B cell (primary cell): ENCODE results near the gene SLC13A2. TPM values are rescaled to one million over a fixed set of nuclear protein-coding genes. Genes with fewer than 3 reads are reported as not detected.

Experiments
- ATAC-seq: fragments of 200-7000 bp; cut with Tn5 transposase; one replicate; pipeline ENCODE4 v1.10.0; 2021; ENCODE audit warnings: low read depth, mild to moderate bottlenecking, moderate number of reproducible peaks, moderate library complexity
- CTCF ChIA-PET: fragments of 350-600 bp; sonication (Branson Sonifier 250); formaldehyde crosslinking; loops from one replicate; lab custom pipeline; 2021; ENCODE audit warnings: antibody characterized with exemption, inconsistent platforms; lab: Charles Lee
- POLR2A ChIA-PET: fragments of 350-600 bp; sonication (Branson Sonifier 250); formaldehyde crosslinking; loops from one replicate; lab custom pipeline; 2021; ENCODE audit warnings: antibody characterized with exemption; lab: Charles Lee
- DNase-seq: peaks from one replicate; pipeline ENCODE4 v3.0.0; 2013
- H2AFZ ChIP-seq: 2 replicates; pipeline ENCODE4 v1.6.1; 2012; ENCODE audit warnings: mild to moderate bottlenecking, low read depth, low read length; ENCODE audit not compliant: insufficient read depth, poor library complexity, severe bottlenecking
- H3K27ac ChIP-seq, 2 donors: 1 replicate in 1 of 2; 2 replicates in 1 of 2; pipeline ENCODE4 v1.5.1; 2012 to 2013; ENCODE audit warnings: low read length in 2 of 2, mild to moderate bottlenecking in 2 of 2, moderate library complexity in 1 of 2
- H3K27me3 ChIP-seq, 4 experiments: fragments of 200-600 bp in 1 of 4; sonication (generic) in 1 of 4; replicated peaks in 1 of 4; 1 replicate in 2 of 4; 2 replicates in 2 of 4; pipeline versions ENCODE4 v1.6.1 to v1.7.0; 2013 to 2016; ENCODE audit warnings: low read length in 3 of 4, mild to moderate bottlenecking in 2 of 4, mixed read lengths in 1 of 4, moderate library complexity in 1 of 4; ENCODE audit not compliant: insufficient read depth in 4 of 4, control insufficient read depth in 3 of 4; ENCODE audit errors: control extremely low read depth in 1 of 4
- H3K36me3 ChIP-seq, 2 experiments: replicated peaks in 1 of 2; 1 replicate in 1 of 2; 2 replicates in 1 of 2; pipeline versions ENCODE4 v1.6.1 to v1.7.1; 2013; ENCODE audit warnings: low read length in 1 of 2; ENCODE audit not compliant: insufficient read depth in 2 of 2, control insufficient read depth in 1 of 2; ENCODE audit errors: control extremely low read depth in 1 of 2, extremely low read depth in 1 of 2
- H3K4me1 ChIP-seq, 2 donors: fragments of 200-600 bp in 1 of 2; sonication (generic) in 1 of 2; 1 replicate in 1 of 2; 2 replicates in 1 of 2; pipeline versions ENCODE4 v1.5.1 to v1.6.1; 2013 to 2017; ENCODE audit warnings: low read length in 2 of 2; ENCODE audit not compliant: control insufficient read depth in 2 of 2, insufficient read depth in 2 of 2
- H3K4me2 ChIP-seq: replicated peaks from 2 replicates; pipeline ENCODE3; 2012; ENCODE audit warnings: mild to moderate bottlenecking, low read depth, low read length; ENCODE audit not compliant: poor library complexity, severe bottlenecking
- H3K4me3 ChIP-seq, 5 experiments: fragments of 200-600 bp in 1 of 5; sonication (generic) in 1 of 5; 1 replicate in 3 of 5; 2 replicates in 2 of 5; pipeline versions ENCODE4 v1.5.1 to v1.7.0; 2011 to 2016; ENCODE audit warnings: low read length in 4 of 5, mild to moderate bottlenecking in 4 of 5, low read depth in 2 of 5, control low read depth in 1 of 5, moderate library complexity in 1 of 5; ENCODE audit not compliant: insufficient read depth in 1 of 5; ENCODE audit errors: control extremely low read depth in 1 of 5, extremely low read depth in 1 of 5
- H3K79me2 ChIP-seq: fragments of 200-600 bp; sonication (generic); one replicate; pipeline ENCODE4 v1.6.0; 2016; ENCODE audit warnings: low read length; ENCODE audit not compliant: control insufficient read depth, insufficient read depth
- H3K9ac ChIP-seq: fragments of 200-600 bp; sonication (generic); 2 replicates; pipeline ENCODE4 v1.6.1; 2017; ENCODE audit warnings: mild to moderate bottlenecking, low read length, moderate library complexity
- H3K9me3 ChIP-seq, 3 donors: one replicate each; pipeline versions ENCODE4 v1.6.1 to v1.7.1; 2013; ENCODE audit warnings: low read length in 2 of 3; ENCODE audit not compliant: control insufficient read depth in 2 of 3, insufficient read depth in 1 of 3; ENCODE audit errors: control extremely low read depth in 1 of 3
- H4K20me1 ChIP-seq: 2 replicates; pipeline ENCODE4 v1.6.0; 2012; ENCODE audit warnings: mild to moderate bottlenecking, low read length; ENCODE audit not compliant: insufficient read depth, control insufficient read depth, poor library complexity, severe bottlenecking
- H3K27ac Mint-ChIP-seq: one replicate; pipeline ENCODE4 v1.8.0; 2021; ENCODE audit warnings: mixed read lengths
- H3K27me3 Mint-ChIP-seq: one replicate; pipeline ENCODE4 v1.8.0; 2021; ENCODE audit warnings: mixed read lengths
- H3K4me1 Mint-ChIP-seq: one replicate; pipeline ENCODE4 v1.8.0; 2021; ENCODE audit warnings: mixed read lengths
- H3K4me3 Mint-ChIP-seq: one replicate; pipeline ENCODE4 v1.8.0; 2021; ENCODE audit warnings: mixed read lengths
- H3K9me3 Mint-ChIP-seq: one replicate; pipeline ENCODE4 v1.8.0; 2022; ENCODE audit warnings: mixed read lengths; ENCODE audit not compliant: insufficient read depth
- CTCF ChIP-seq: fragments of 200-600 bp; IDR thresholded peaks from one replicate; pipeline ENCODE4 v1.8.0; 2022; ENCODE audit warnings: antibody characterized with exemption, mild to moderate bottlenecking
- EZH2 ChIP-seq: IDR thresholded peaks from 2 replicates; pipeline ENCODE4 v1.6.1; 2012; ENCODE audit warnings: borderline replicate concordance, low read depth, mild to moderate bottlenecking, moderate library complexity, low read length; ENCODE audit not compliant: insufficient read depth, poor library complexity, severe bottlenecking
- WGBS: methylation state at CpG from one replicate; pipeline ENCODE4 v1.1.5; 2013; ENCODE audit warnings: missing lambda C conversion rate; ENCODE audit not compliant: insufficient coverage; 5-methylcytosine and 5-hydroxymethylcytosine counted together
- intact Hi-C: fragments of 100-400 bp; cut with micrococcal nuclease; formaldehyde crosslinking; loops from one replicate; pipeline ENCODE4 v1.10.0; 2022
- polyA plus RNA-seq: library from polyadenylated mRNA; depleted of rRNA; stranded (reverse); fragments of >200 nt; gene quantifications from 2 replicates; pipeline ENCODE4 v1.2.3, GENCODE V29; 2012
- total RNA-seq, 2 donors: library from RNA; stranded (reverse); fragments of 120-200 nt in 1 of 2; gene quantifications; 1 replicate in 1 of 2; 2 replicates in 1 of 2; pipeline versions ENCODE4 v1.2.3 to v1.2.4, GENCODE V29; 2013 to 2022

Gene SLC13A2
- total and polyA plus RNA-seq, 2 donors (not counting 1 experiment from before 2014, with no cell fraction given): not detected

DNA sequence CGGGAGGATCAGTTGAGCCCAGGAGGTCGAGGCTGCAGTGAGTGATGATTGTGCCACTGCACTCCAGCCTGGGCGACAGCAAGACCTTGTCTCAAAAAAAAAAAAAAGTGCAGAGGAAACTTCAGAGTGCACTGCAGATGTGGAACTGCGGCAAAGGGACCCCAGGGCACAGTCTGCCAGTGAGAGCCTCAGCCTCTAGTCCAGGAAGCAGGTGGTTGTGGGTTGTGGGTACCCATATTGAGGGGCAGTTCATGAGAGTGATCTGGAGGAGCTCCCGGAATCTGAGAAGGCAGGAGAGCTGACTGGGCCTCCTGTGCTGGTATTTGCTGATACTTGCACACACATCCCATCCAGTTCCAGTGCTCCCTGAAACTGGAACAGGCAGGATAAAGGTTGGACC is 45.8 kb downstream of the SLC13A2 start:
- Histone ChIP-seq H4K20me1 (no peaks in the 10 kb centered on the region), H3K4me2 (no peak overlapping the region), H3K9ac (no peak overlapping the region), H3K9me3 (no peaks in the 10 kb centered on the region), H3K36me3 (no peaks in the 10 kb centered on the region), H3K4me3 (no peak overlapping the region), H3K27me3 (no peaks in the 10 kb centered on the region), H3K27ac (no peak overlapping the region), H2AFZ (no peak overlapping the region), H3K79me2 (no peaks in the 10 kb centered on the region), H3K4me1 (peaks cover 0 to 9% of the 10 kb centered on the region in 2 donors)
- no peaks in the 10 kb centered on the region for H3K9me3 Mint-ChIP-seq
- POLR2A ChIA-PET: interaction anchor here (0.7 kb wide), 1 partner anchor 57 kb away, joined by 3 read pairs; the partner anchor contains the start of gene ALDOC
- intact Hi-C loops: no loop called here
- TF ChIP-seq EZH2 (no peak), CTCF (no peak)
- peaks cover 6% of the 10 kb centered on the region for H3K4me1 Mint-ChIP-seq
- DNase-seq: no peak
- CTCF ChIA-PET: interaction anchor here (0.8 kb wide), 1 partner anchor 21 kb away, joined by 3 read pairs; no protein-coding TSS in a partner anchor
- 9% methylated on average over 5 of the region's 5 CpGs for WGBS
- no peak overlapping the region for H3K27ac Mint-ChIP-seq
- no peak overlapping the region for H3K4me3 Mint-ChIP-seq
- no peaks in the 10 kb centered on the region for H3K27me3 Mint-ChIP-seq
- no peak for ATAC-seq

DNA sequence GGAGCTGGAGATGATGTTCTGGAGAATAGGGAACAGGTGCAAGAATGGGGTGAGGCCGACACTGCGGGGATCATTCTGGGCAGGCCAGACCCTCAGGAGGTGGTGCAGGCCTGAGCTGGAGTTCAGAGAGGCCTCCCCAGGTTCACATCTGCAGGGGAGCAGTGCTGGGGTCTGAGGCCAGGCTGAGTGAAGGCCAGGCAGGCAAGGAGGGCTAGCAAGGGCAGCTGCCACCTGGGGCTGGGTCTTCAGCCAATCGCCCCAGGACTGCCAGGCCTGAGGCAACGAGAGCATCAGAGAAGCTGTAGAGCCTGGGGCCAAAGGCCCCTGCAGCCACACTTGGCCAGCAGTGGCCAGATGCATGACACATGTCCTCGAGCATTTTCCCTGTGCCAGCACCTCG is 47.2 kb downstream of the SLC13A2 start:
- no peaks in the 10 kb centered on the region for H3K27me3 ChIP-seq
- H3K9me3 ChIP-seq: no peaks in the 10 kb centered on the region
- H3K79me2 ChIP-seq: no peaks in the 10 kb centered on the region
- no peak overlapping the region for H3K27ac ChIP-seq
- H3K27me3 Mint-ChIP-seq: no peaks in the 10 kb centered on the region
- POLR2A ChIA-PET: no interaction called here
- H3K36me3 ChIP-seq: no peaks in the 10 kb centered on the region
- CTCF ChIA-PET: no interaction called here
- H3K9ac ChIP-seq: no peak overlapping the region
- H3K27ac Mint-ChIP-seq: no peak overlapping the region
- TF ChIP-seq CTCF: no peak
- TF ChIP-seq EZH2: no peak
- no peak for ATAC-seq
- no peak overlapping the region for H3K4me3 ChIP-seq
- intact Hi-C loops: no loop called here
- H4K20me1 ChIP-seq: no peaks in the 10 kb centered on the region
- WGBS: 68% methylated on average over 6 of the region's 6 CpGs
- no peak overlapping the region for H2AFZ ChIP-seq
- peaks cover 0 to 9% of the 10 kb centered on the region in 2 donors for H3K4me1 ChIP-seq
- H3K4me2 ChIP-seq: no peak overlapping the region
- H3K4me1 Mint-ChIP-seq: peaks cover 6% of the 10 kb centered on the region
- no peaks in the 10 kb centered on the region for H3K9me3 Mint-ChIP-seq
- no peak overlapping the region for H3K4me3 Mint-ChIP-seq
- no peak for DNase-seq
